GM12872 (cell line): ENCODE data around the gene LRP2BP.

Experiments used
- CTCF ChIP-seq: IDR thresholded peaks from 3 replicates; pipeline ENCODE4 v1.5.1; 2011; ENCODE audit warnings: low read depth, mild to moderate bottlenecking, low read length, moderate library complexity; ENCODE audit not compliant: insufficient read depth

Gene LRP2BP

GRCh38 chr4:185381288-185382196 is 14.2 kb downstream of the LRP2BP start:
- TF ChIP-seq CTCF: no peak

- no peak for TF ChIP-seq CTCF
Observed at GRCh38 chr4:185380320-185380719, 15.4 kb downstream of the LRP2BP start.

GRCh38 chr4:185379326-185380295 is 16.1 kb downstream of the LRP2BP start:
- no peak for TF ChIP-seq CTCF

GRCh38 chr4:185378264-185378663 is 17.5 kb downstream of the LRP2BP start:
- no peak for TF ChIP-seq CTCF

GRCh38 chr4:185374573-185374972 is 21.2 kb downstream of the LRP2BP start:
- no peak for TF ChIP-seq CTCF

GRCh38 chr4:185374027-185374426 is 21.7 kb downstream of the LRP2BP start:
- no peak for TF ChIP-seq CTCF

- TF ChIP-seq CTCF: no peak
Observed at GRCh38 chr4:185371702-185372101, 24.0 kb downstream of the LRP2BP start.
